ENCODE measurements around the gene PRKG1. TPM values are rescaled to one million over a fixed set of nuclear protein-coding genes. Genes with fewer than 3 reads are reported as not detected.

The PRKG1 gene
- polyA plus RNA-seq, 4 donors, result 0.45 to 7.4 (median 1.3) TPM

DNA sequence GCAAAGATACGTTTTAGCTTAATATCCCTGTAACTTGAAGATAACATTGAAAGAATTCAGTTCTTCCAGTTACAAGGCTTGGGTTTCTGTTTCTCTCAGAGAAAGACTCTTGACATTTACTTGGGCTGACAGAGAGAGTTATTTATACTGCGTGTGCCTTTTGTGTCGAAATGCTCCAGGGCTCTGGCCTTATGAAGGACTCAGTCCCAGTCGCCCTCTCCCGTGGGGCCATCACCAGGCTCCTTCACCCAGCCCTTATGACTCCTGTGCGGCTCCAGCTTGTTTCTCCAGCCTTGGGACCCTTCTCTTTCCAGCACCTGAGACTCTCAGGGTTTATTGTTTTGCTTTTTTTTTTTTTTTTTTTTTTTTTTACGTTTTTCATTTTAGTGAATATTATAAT lies 997.5 kb downstream of the PRKG1 start:
- H3K36me3 ChIP-seq (ENCODE audit: control insufficient read depth in 3 of 3, insufficient read depth in 2 of 3, low read depth in 1 of 3, low read length in 3 of 3), result no peaks in the 10 kb centered on the region
- no peak for FAIRE-seq
- H3K27ac ChIP-seq (ENCODE audit: low read depth in 1 of 3, low read length in 2 of 3), result no peak overlapping the region
- no peaks in the 10 kb centered on the region for H3K9me3 ChIP-seq (ENCODE audit: control insufficient read depth in 2 of 2, insufficient read depth in 1 of 2, low read depth in 1 of 2, low read length in 1 of 2)
- no peaks in the 10 kb centered on the region for H3K27me3 ChIP-seq (ENCODE audit: control insufficient read depth in 3 of 3, insufficient read depth in 3 of 3, low read length in 3 of 3)
- no peak for DNase-seq
- H3K4me3 ChIP-seq (ENCODE audit: low read depth in 1 of 3, low read length in 3 of 3), result no peak overlapping the region
- WGBS, 3 donors, result 84 to 88% (median 85%) methylated on average over 7 of the region's 7 CpGs
- no peaks in the 10 kb centered on the region for H3K4me1 ChIP-seq (ENCODE audit: control insufficient read depth in 3 of 3, insufficient read depth in 2 of 3, low read depth in 1 of 3, low read length in 2 of 3)

DNA sequence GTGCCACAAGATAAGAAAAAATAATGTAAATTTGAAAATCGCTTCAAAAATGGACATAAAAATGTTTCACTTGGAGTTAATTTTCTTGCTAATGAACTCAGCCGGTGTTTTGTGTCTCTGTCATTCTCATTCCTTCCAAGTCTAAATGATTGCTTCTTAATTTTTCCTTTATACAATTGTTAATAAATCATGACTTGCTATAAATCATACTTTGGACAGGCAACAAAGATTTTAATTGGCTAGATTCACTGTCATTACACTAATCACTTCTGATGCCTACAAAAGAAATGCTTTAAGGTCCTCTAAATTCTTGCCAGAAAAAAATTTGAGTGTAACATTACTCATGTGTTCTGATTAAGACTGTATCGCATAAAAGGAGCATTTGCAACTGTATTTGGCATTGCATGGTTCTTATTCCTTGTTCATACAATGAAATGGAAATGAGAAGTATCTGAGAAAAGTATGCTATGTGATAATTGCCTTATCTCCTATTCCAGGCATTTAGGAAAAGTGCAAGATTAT lies 1000.3 kb downstream of the PRKG1 start:
- Histone ChIP-seq H3K36me3 (ENCODE audit: control insufficient read depth in 3 of 3, insufficient read depth in 2 of 3, low read depth in 1 of 3, low read length in 3 of 3) (no peaks in the 10 kb centered on the region), H3K9me3 (ENCODE audit: control insufficient read depth in 2 of 2, insufficient read depth in 1 of 2, low read depth in 1 of 2, low read length in 1 of 2) (no peaks in the 10 kb centered on the region), H3K27ac (ENCODE audit: low read depth in 1 of 3, low read length in 2 of 3) (no peak overlapping the region), H3K4me3 (ENCODE audit: low read depth in 1 of 3, low read length in 3 of 3) (no peak overlapping the region), H3K27me3 (ENCODE audit: control insufficient read depth in 3 of 3, insufficient read depth in 3 of 3, low read length in 3 of 3) (no peaks in the 10 kb centered on the region), H3K4me1 (ENCODE audit: control insufficient read depth in 3 of 3, insufficient read depth in 2 of 3, low read depth in 1 of 3, low read length in 2 of 3) (no peaks in the 10 kb centered on the region)
- WGBS, 3 donors, result 82 to 92% (median 84%) methylated on average over 3 of the region's 3 CpGs
- DNase-seq (no peak), FAIRE-seq (no peak)

DNA sequence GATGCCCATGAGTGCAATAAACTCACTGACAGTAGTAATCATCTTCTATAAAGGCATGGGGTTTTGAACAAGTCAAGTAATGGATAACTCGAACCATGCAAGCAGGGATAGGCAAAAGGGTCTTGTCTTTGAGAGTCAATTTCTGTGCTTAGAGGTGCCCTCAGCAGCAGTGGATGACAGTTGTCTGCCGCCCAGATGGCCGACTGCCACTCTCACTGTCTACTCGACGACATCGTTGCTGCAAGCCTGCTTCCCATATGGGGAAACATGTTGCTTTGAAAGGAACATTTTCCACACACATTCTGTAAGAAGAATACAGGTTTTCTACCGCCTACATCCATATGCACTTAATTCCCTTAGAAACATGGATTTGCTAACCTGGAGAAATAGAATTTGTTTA lies 1003.5 kb downstream of the PRKG1 start:
- Histone ChIP-seq H3K4me1 (ENCODE audit: control insufficient read depth in 3 of 3, insufficient read depth in 2 of 3, low read depth in 1 of 3, low read length in 2 of 3) (no peaks in the 10 kb centered on the region), H3K9me3 (ENCODE audit: control insufficient read depth in 2 of 2, insufficient read depth in 1 of 2, low read depth in 1 of 2, low read length in 1 of 2) (no peaks in the 10 kb centered on the region), H3K4me3 (ENCODE audit: low read depth in 1 of 3, low read length in 3 of 3) (no peak overlapping the region), H3K27ac (ENCODE audit: low read depth in 1 of 3, low read length in 2 of 3) (no peak overlapping the region), H3K27me3 (ENCODE audit: control insufficient read depth in 3 of 3, insufficient read depth in 3 of 3, low read length in 3 of 3) (no peaks in the 10 kb centered on the region), H3K36me3 (ENCODE audit: control insufficient read depth in 3 of 3, insufficient read depth in 2 of 3, low read depth in 1 of 3, low read length in 3 of 3) (no peaks in the 10 kb centered on the region)
- 84 to 88% (median 88%) methylated on average over 7 of the region's 7 CpGs for WGBS, 3 donors
- FAIRE-seq (no peak), DNase-seq (no peak)

DNA sequence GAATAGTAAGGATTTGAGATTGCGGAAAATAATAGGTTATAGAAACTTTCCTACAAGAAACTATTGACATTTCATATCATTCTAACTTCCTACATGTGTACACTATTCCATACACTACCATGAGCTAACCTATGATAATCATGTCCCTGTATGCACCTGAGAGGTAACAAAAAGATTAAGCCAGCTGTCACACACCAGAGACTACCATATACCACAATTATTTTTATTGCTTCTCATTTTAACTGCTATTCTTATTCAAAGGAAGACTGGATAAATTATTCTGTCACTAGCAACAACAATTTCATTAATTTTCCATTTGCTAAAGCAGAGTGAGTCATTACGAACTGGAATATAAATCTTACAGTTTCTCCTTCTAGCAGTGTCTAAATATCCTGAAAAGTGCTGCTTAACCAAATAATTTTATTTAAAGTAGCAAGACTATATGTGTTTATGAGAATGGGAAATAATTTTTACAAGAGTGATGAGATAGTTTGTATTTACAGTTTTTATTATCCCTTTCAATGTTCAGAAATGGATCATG lies 1004.2 kb downstream of the PRKG1 start:
- Histone ChIP-seq H3K4me1 (ENCODE audit: control insufficient read depth in 3 of 3, insufficient read depth in 2 of 3, low read depth in 1 of 3, low read length in 2 of 3) (no peaks in the 10 kb centered on the region), H3K27ac (ENCODE audit: low read depth in 1 of 3, low read length in 2 of 3) (no peak overlapping the region), H3K27me3 (ENCODE audit: control insufficient read depth in 3 of 3, insufficient read depth in 3 of 3, low read length in 3 of 3) (no peaks in the 10 kb centered on the region), H3K4me3 (ENCODE audit: low read depth in 1 of 3, low read length in 3 of 3) (no peak overlapping the region), H3K36me3 (ENCODE audit: control insufficient read depth in 3 of 3, insufficient read depth in 2 of 3, low read depth in 1 of 3, low read length in 3 of 3) (no peaks in the 10 kb centered on the region), H3K9me3 (ENCODE audit: control insufficient read depth in 2 of 2, insufficient read depth in 1 of 2, low read depth in 1 of 2, low read length in 1 of 2) (no peaks in the 10 kb centered on the region)
- WGBS, 3 donors, result 82 to 94% (median 91%) methylated on average over 2 of the region's 2 CpGs
- FAIRE-seq (no peak), DNase-seq (no peak)

DNA sequence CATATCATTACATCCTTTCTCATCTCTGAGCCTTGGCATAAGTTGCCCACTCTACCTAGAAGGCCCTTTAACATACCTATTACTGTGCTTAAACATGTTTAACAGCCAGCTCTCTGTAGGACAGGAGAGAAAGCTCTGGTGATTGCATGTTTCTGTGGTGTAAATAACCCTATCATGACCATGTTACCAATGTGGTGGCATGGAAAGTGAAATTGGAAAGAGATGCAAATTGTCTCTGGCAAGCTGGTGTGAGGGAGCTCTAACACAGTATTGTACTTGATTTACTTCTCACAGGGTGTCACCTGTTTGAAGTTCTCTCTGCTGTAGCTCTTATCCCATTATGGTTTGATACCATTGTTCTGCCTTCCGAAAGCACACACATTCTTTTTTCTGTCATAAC lies 1008.0 kb downstream of the PRKG1 start:
- no peaks in the 10 kb centered on the region for H3K36me3 ChIP-seq (ENCODE audit: control insufficient read depth in 3 of 3, insufficient read depth in 2 of 3, low read depth in 1 of 3, low read length in 3 of 3)
- H3K4me3 ChIP-seq (ENCODE audit: low read depth in 1 of 3, low read length in 3 of 3), result no peak overlapping the region
- no peak for FAIRE-seq
- no peaks in the 10 kb centered on the region for H3K4me1 ChIP-seq (ENCODE audit: control insufficient read depth in 3 of 3, insufficient read depth in 2 of 3, low read depth in 1 of 3, low read length in 2 of 3)
- H3K27me3 ChIP-seq (ENCODE audit: control insufficient read depth in 3 of 3, insufficient read depth in 3 of 3, low read length in 3 of 3), result no peaks in the 10 kb centered on the region
- WGBS, 3 donors, result 83 to 94% (median 86%) methylated on average over 1 of the region's 1 CpG
- DNase-seq, result no peak
- H3K27ac ChIP-seq (ENCODE audit: low read depth in 1 of 3, low read length in 2 of 3), result no peak overlapping the region
- H3K9me3 ChIP-seq (ENCODE audit: control insufficient read depth in 2 of 2, insufficient read depth in 1 of 2, low read depth in 1 of 2, low read length in 1 of 2), result no peaks in the 10 kb centered on the region

DNA sequence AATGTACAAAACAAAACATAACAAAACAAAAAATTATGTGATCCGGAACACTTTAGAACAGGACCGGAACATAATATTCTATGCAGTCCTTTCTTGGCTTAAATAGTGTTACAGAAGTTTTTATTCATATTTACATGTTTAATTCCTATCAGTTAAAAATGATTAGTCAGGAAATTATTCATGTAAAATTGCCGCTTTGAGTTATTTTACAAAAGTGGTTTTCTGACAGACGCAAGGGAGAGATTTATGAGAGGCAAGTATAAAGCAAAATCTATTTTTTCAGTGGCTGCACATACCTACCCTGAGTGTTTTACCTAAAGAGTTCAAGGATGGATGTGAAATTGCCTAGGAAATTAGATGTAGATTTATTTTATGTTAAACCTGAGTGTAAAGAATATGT lies 1009.1 kb downstream of the PRKG1 start:
- DNase-seq, result no peak
- Histone ChIP-seq H3K27me3 (ENCODE audit: control insufficient read depth in 3 of 3, insufficient read depth in 3 of 3, low read length in 3 of 3) (no peaks in the 10 kb centered on the region), H3K4me3 (ENCODE audit: low read depth in 1 of 3, low read length in 3 of 3) (no peak overlapping the region), H3K36me3 (ENCODE audit: control insufficient read depth in 3 of 3, insufficient read depth in 2 of 3, low read depth in 1 of 3, low read length in 3 of 3) (no peaks in the 10 kb centered on the region), H3K27ac (ENCODE audit: low read depth in 1 of 3, low read length in 2 of 3) (no peak overlapping the region), H3K4me1 (ENCODE audit: control insufficient read depth in 3 of 3, insufficient read depth in 2 of 3, low read depth in 1 of 3, low read length in 2 of 3) (no peaks in the 10 kb centered on the region), H3K9me3 (ENCODE audit: control insufficient read depth in 2 of 2, insufficient read depth in 1 of 2, low read depth in 1 of 2, low read length in 1 of 2) (peaks cover 0 to under 1% of the 10 kb centered on the region in 2 donors)
- WGBS, 3 donors, result 81 to 92% (median 81%) methylated on average over 4 of the region's 4 CpGs
- no peak for FAIRE-seq

DNA sequence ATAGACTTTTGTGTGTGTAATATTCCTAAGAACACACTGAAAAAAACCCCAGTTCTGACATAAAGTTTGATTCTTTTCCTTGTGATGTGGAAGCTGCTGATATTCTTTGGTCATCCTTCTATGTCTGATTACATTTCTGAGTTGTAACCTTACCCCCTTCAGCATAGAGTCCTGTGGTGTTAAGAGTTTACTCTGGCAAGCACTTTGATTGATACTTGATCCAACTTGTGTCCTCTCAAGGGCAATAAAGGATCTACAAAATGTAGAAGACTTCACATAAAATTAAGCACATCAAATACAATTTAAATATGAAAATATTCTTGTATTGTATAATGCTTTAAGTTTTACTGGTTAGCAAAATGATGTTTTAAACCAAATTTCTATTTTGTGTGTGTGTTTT lies 1018.1 kb downstream of the PRKG1 start:
- FAIRE-seq, result no peak
- Histone ChIP-seq H3K4me1 (ENCODE audit: control insufficient read depth in 3 of 3, insufficient read depth in 2 of 3, low read depth in 1 of 3, low read length in 2 of 3) (no peaks in the 10 kb centered on the region), H3K4me3 (ENCODE audit: low read depth in 1 of 3, low read length in 3 of 3) (no peak overlapping the region), H3K27ac (ENCODE audit: low read depth in 1 of 3, low read length in 2 of 3) (no peak overlapping the region), H3K9me3 (ENCODE audit: control insufficient read depth in 2 of 2, insufficient read depth in 1 of 2, low read depth in 1 of 2, low read length in 1 of 2) (peaks cover 0 to 2% of the 10 kb centered on the region in 2 donors), H3K36me3 (ENCODE audit: control insufficient read depth in 3 of 3, insufficient read depth in 2 of 3, low read depth in 1 of 3, low read length in 3 of 3) (no peaks in the 10 kb centered on the region), H3K27me3 (ENCODE audit: control insufficient read depth in 3 of 3, insufficient read depth in 3 of 3, low read length in 3 of 3) (no peaks in the 10 kb centered on the region)
- no peak for DNase-seq

DNA sequence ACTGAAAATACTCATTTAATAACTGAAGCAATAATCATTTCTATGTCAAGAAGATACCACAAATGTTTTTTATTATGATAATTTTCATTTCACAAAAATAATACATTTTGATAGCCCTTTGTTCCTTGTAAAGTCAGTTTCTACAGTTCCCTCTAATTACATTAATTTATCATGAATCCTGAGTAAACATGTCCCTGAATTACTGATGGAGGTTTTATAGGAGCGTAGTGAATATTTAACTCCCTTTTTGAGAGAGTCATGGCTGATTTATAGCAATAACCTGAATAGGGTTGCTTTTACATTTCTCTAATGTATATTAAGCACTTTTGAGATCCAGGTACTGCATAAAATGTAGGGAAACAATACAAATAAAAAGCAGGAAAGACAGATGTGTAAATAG lies 1023.8 kb downstream of the PRKG1 start:
- no peak for DNase-seq

DNA sequence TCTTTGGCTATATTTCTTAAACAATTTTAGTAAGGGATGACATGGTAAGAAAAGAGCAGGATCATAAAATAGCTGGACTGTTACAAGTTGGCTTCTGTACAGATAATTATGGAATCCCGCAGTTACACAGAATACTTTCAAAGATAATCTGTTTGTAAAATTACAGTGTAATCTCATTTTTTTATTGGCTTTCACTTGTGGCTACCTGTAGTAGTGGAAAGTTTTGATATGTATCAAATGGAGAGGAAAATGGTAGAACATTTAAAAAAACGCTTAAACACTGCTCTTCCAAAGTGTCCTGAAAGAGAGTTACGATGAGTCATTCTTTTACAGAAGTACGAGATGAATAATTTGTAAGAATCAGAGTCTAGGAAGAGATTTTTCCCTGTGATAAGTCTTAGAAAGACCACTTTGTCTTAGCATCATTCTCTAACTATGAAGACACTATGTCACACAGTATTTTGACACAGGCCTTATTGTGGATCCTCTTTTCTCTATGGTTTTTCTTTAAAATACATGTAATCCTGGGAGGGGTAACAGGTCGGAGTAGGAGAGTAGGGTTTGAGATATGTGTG lies 1024.8 kb downstream of the PRKG1 start:
- DNase-seq (no peak), FAIRE-seq (no peak)
- WGBS, 3 donors, result 81 to 89% (median 82%) methylated on average over 5 of the region's 5 CpGs

More for the DNA sequence above, 1023.8 kb downstream of the PRKG1 start:
- Histone ChIP-seq H3K36me3 (ENCODE audit: control insufficient read depth in 3 of 3, insufficient read depth in 2 of 3, low read depth in 1 of 3, low read length in 3 of 3) (no peaks in the 10 kb centered on the region), H3K9me3 (ENCODE audit: control insufficient read depth in 2 of 2, insufficient read depth in 1 of 2, low read depth in 1 of 2, low read length in 1 of 2) (no peaks in the 10 kb centered on the region), H3K27ac (ENCODE audit: low read depth in 1 of 3, low read length in 2 of 3) (no peak overlapping the region), H3K4me3 (ENCODE audit: low read depth in 1 of 3, low read length in 3 of 3) (no peak overlapping the region), H3K27me3 (ENCODE audit: control insufficient read depth in 3 of 3, insufficient read depth in 3 of 3, low read length in 3 of 3) (no peaks in the 10 kb centered on the region), H3K4me1 (ENCODE audit: control insufficient read depth in 3 of 3, insufficient read depth in 2 of 3, low read depth in 1 of 3, low read length in 2 of 3) (no peaks in the 10 kb centered on the region)
- WGBS, 3 donors, result 78 to 92% (median 80%) methylated on average over 1 of the region's 1 CpG
- FAIRE-seq, result no peak

More for the DNA sequence above, 1024.8 kb downstream of the PRKG1 start:
- Histone ChIP-seq H3K36me3 (ENCODE audit: control insufficient read depth in 3 of 3, insufficient read depth in 2 of 3, low read depth in 1 of 3, low read length in 3 of 3) (no peaks in the 10 kb centered on the region), H3K27ac (ENCODE audit: low read depth in 1 of 3, low read length in 2 of 3) (no peak overlapping the region), H3K4me1 (ENCODE audit: control insufficient read depth in 3 of 3, insufficient read depth in 2 of 3, low read depth in 1 of 3, low read length in 2 of 3) (no peaks in the 10 kb centered on the region), H3K9me3 (ENCODE audit: control insufficient read depth in 2 of 2, insufficient read depth in 1 of 2, low read depth in 1 of 2, low read length in 1 of 2) (no peaks in the 10 kb centered on the region), H3K4me3 (ENCODE audit: low read depth in 1 of 3, low read length in 3 of 3) (no peak overlapping the region), H3K27me3 (ENCODE audit: control insufficient read depth in 3 of 3, insufficient read depth in 3 of 3, low read length in 3 of 3) (no peaks in the 10 kb centered on the region)
